GM10847 (cell line): Measurements from ENCODE around the gene CACNA1G.

Experiments used
- POLR2A ChIP-seq: IDR thresholded peaks from 2 replicates; pipeline ENCODE4 v1.6.1; 2011; ENCODE audit not compliant: insufficient read length; ENCODE audit errors: extremely low read depth

Gene CACNA1G

DNA sequence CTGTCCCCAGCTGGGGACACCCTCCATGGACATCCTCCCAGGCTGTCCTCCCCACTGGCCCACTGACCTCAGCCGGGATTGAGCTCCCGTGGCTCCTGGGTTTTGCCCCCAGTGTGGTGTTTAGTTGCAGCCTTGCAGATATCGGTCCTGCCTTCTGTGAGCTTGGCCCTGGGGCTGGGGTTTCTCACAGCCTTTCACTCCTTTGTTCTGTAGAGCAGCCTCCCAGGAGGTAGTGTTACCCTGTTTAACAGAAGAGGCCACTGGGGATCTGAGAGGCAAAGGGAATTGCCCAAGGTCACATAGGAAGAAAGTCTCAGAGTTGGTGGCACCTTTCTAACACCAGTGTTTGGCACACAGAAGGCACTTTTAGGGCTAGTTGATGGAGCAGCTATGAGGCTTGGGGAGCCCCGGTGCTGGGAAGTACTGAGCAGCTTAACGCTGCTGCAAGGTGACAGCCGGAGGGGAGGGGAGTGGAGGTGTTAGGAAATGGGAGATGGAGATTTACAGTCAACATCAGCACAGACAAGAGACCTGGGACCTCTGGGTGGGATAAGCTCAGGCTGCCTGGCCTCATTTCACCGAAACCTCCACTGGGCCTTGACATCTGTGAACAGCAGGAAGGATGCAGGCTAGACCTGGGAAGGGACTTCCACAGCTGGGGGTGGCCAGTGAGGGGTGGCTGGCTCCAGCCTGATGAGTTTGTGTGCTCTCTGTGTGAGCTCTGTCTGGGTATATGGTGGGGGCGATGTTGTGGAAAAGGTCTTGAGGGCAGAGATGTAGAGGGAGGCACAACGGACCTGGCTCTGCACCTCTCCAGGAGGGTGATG is 26.1 kb downstream of the CACNA1G start:
- no peak for TF ChIP-seq POLR2A

GRCh38 chr17:50587571-50587970 is 27.1 kb downstream of the CACNA1G start:
- no peak for TF ChIP-seq POLR2A

- TF ChIP-seq POLR2A, result no peak
Measured at GRCh38 chr17:50588391-50589049, 28.0 kb downstream of the CACNA1G start.

DNA sequence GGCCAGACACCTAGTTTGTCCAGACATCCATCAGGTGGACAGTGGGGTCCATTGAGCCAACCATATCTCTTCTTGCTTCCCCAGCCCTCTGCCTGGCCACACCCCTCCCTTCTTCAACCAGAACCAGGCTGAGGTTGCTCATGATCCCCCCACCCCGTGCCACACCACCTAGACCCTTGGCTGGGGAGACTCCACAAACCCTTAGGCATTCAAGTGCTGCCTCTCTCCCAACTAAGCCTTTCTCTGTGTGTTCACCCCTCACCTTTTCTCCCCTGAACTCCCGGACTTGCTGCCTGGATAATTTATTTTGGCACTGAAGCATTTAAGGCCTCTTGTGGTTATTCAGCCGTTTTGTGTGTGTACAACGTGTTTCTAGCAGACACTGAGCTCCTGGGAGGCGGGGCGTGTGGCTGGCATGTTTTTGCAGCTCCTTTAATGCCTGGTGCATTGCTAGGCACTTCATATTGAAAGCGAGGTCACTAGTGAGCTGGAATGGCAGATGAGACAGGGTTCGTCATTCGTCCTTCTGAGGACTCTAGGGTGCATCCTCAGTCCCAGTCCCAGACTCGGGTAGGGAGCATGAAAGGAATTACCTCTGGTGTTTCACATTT is 28.7 kb downstream of the CACNA1G start:
- TF ChIP-seq POLR2A, result no peak

DNA sequence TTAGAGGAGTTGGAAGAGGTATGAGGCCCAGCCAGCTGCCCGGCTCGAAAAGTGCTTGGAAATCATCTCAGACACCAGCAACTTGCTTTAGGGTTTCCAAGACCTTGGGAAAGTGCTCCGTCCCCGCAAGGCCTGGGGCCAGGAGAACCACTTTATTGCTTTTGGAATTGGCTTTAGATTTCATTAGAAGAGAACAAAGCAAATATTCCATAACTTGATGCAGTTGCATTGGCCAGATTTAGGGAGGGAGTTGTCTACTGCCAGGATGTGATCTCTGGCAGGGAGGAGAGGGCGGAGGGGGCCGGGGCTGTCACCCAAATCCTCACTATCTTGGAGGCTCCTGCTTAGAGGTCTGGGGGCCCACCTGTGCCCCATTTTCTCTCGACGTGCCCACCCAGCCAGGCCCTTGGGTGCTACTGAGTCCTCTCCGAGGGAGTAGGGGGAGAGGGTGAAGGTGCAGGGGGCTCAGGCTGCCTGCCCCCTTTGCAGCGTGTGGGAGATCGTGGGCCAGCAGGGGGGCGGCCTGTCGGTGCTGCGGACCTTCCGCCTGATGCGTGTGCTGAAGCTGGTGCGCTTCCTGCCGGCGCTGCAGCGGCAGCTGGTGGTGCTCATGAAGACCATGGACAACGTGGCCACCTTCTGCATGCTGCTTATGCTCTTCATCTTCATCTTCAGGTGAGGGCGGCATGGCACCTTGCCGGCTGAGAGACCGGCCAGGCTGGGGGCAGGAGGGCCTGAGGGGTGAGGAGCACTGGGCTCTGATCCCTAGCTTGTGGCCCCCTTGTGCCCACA is 30.6 kb downstream of the CACNA1G start:
- TF ChIP-seq POLR2A, result no peak

- TF ChIP-seq POLR2A, result no peak
Measured at GRCh38 chr17:50593321-50593720, 32.8 kb downstream of the CACNA1G start.

- no peak for TF ChIP-seq POLR2A
Measured at GRCh38 chr17:50594128-50594823, 33.8 kb downstream of the CACNA1G start.

GRCh38 chr17:50594892-50595291 is 34.4 kb downstream of the CACNA1G start:
- no peak for TF ChIP-seq POLR2A

DNA sequence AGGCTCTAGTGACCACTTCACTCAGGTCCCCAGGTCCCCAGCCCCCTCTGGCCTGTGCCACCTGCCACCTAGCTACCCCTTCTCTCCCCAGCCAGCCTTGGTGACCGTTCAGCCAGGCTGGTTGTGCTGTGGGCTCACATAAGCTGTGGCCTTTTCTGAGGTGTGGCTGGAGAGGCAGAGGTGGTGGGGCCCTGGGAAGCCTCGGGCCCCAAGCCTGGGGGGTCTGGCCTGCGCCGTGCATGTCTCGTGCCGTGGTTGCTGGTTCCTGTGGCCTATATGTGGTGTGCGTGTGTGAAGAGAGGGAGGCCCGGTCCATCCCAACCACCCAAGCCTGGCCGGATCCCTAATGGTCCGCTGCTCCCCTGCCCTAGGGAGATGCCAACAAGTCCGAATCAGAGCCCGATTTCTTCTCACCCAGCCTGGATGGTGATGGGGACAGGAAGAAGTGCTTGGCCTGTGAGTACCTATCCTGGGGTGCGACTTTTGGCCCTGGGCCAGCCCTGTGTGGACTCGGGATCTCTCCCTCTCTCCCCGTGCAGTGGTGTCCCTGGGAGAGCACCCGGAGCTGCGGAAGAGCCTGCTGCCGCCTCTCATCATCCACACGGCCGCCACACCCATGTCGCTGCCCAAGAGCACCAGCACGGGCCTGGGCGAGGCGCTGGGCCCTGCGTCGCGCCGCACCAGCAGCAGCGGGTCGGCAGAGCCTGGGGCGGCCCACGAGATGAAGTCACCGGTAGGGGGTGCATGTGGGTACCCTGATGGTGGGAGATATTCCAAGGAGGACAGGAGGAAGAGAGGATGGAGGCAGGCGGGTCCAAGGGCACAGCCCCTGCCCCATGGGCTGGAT is 35.9 kb downstream of the CACNA1G start:
- no peak for TF ChIP-seq POLR2A

DNA sequence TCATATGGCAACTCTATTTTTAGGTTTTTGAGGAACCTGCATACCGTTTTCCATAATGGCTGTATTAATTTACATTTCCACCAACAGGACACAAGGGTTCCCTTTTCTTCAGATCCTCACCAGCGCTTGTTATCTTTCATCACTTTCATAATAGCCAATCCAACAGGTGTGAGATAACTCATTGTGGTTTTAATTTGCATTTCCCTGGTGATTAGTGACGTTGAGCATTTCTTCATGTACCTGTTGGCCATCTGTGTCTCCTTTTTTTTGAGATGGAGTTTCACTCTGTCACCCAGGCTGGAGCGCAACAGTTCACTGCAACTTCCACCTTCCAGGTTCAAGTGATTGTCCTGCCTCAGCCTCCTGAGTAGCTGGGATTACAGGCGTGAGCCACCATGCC is 38.0 kb downstream of the CACNA1G start:
- no peak for TF ChIP-seq POLR2A

DNA sequence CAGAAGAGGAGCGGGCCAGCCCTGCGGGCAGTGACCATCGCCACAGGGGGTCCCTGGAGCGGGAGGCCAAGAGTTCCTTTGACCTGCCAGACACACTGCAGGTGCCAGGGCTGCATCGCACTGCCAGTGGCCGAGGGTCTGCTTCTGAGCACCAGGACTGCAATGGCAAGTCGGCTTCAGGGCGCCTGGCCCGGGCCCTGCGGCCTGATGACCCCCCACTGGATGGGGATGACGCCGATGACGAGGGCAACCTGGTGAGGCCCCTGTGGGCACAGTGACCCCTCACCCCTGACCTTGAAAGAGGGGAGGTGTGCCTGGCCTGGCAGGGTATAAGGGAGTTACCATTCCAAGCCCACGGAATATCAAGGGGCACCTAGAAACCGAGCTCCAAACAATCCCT is 39.1 kb downstream of the CACNA1G start:
- TF ChIP-seq POLR2A, result no peak

- TF ChIP-seq POLR2A, result no peak
Measured at GRCh38 chr17:50601823-50602375, 41.4 kb downstream of the CACNA1G start.

- no peak for TF ChIP-seq POLR2A
Measured at GRCh38 chr17:50602836-50603235, 42.3 kb downstream of the CACNA1G start.

- no peak for TF ChIP-seq POLR2A
Measured at GRCh38 chr17:50603340-50603739, 42.8 kb downstream of the CACNA1G start.
